ENCODE measurements around the gene IMMP2L.

- TF ChIP-seq MAZ (IDR thresholded peaks at IDR 0.05; ENCODE audit: borderline replicate concordance, low read depth, low read length) (no peak), ESRRA (IDR thresholded peaks at IDR 0.05; ENCODE audit: borderline replicate concordance, low read length) (no peak), EP300 (IDR thresholded peaks at IDR 0.05) (no peak), CTCF (IDR thresholded peaks at IDR 0.05) (no peak), HDAC2 (IDR thresholded peaks at IDR 0.05) (no peak), POLR2A (IDR thresholded peaks at IDR 0.05; ENCODE audit: low read length) (no peak), BHLHE40 (IDR thresholded peaks at IDR 0.05; ENCODE audit: low read depth, low read length) (no peak), SMC3 (IDR thresholded peaks at IDR 0.05) (no peak), CHD4 (IDR thresholded peaks at IDR 0.05; ENCODE audit: borderline replicate concordance) (no peak), MYC (IDR thresholded peaks at IDR 0.05; ENCODE audit: borderline replicate concordance, low read length) (no peak)
Observed at GRCh38 chr7:110909117-110909516, 653.2 kb downstream of the IMMP2L start.

All from A549 (cell line).